Neural progenitor cell (in vitro differentiated cells): Measurements from ENCODE around the gene CTDSP2. TPM values are rescaled to one million over a fixed set of nuclear protein-coding genes. Genes with fewer than 3 reads are reported as not detected.
"Not testable (repeated sequence)": the region's sequence is repeated elsewhere in the genome, so short reads cannot be mapped to it uniquely, and the experiment has no call there.

Experiments used
- DNase-seq: peaks from one replicate; pipeline ENCODE4 v3.0.0-alpha.2; 2016; ENCODE audit warnings: low spot score
- H2AFZ ChIP-seq: fragments of 200-600 bp; sonication (generic); replicated peaks from 2 replicates; pipeline ENCODE4 v1.6.1; 2016; ENCODE audit warnings: antibody characterized with exemption
- H3F3A ChIP-seq: fragments of 200-600 bp; sonication (generic); 2 replicates; pipeline ENCODE4 v1.6.1; 2016; ENCODE audit warnings: antibody characterized with exemption, low read depth
- H3K27ac ChIP-seq: fragments of 200-600 bp; sonication (generic); 2 replicates; pipeline ENCODE4 v1.5.1; 2016; ENCODE audit warnings: mild to moderate bottlenecking
- H3K27me3 ChIP-seq: fragments of 200-600 bp; sonication (generic); 2 replicates; pipeline ENCODE4 v1.6.1; 2016; ENCODE audit warnings: mild to moderate bottlenecking, moderate library complexity
- H3K36me3 ChIP-seq: fragments of 200-600 bp; sonication (generic); 2 replicates; pipeline ENCODE4 v1.5.1; 2016
- H3K4me1 ChIP-seq: fragments of 200-600 bp; sonication (generic); 2 replicates; pipeline ENCODE4 v1.6.1; 2016; ENCODE audit warnings: mixed run types
- H3K4me2 ChIP-seq: fragments of 200-600 bp; sonication (generic); 2 replicates; pipeline ENCODE4 v1.6.1; 2016
- H3K4me3 ChIP-seq: fragments of 200-600 bp; sonication (generic); 2 replicates; pipeline ENCODE4 v1.5.1; 2016
- H3K79me2 ChIP-seq: fragments of 200-600 bp; sonication (generic); 2 replicates; pipeline ENCODE4 v1.6.1; 2016; ENCODE audit warnings: low read depth
- H3K9ac ChIP-seq: fragments of 200-600 bp; sonication (generic); 2 replicates; pipeline ENCODE4 v1.6.1; 2016
- H3K9me3 ChIP-seq: fragments of 200-600 bp; sonication (generic); 2 replicates; pipeline ENCODE4 v1.5.1; 2016; ENCODE audit warnings: low read depth
- H4K20me1 ChIP-seq: fragments of 200-600 bp; sonication (generic); 2 replicates; pipeline ENCODE4 v1.6.1; 2016; ENCODE audit warnings: low read depth
- H3K27ac Mint-ChIP-seq: 3 replicates; pipeline ENCODE4 v1.8.0; 2021; ENCODE audit warnings: mixed read lengths
- H3K27me3 Mint-ChIP-seq: 2 replicates; pipeline ENCODE4 v1.8.0; 2022; ENCODE audit warnings: low read depth, mild to moderate bottlenecking, inconsistent platforms, moderate library complexity, mixed read lengths; ENCODE audit not compliant: insufficient read depth
- H3K36me3 Mint-ChIP-seq: 3 replicates; pipeline ENCODE4 v1.8.0; 2021; ENCODE audit warnings: mixed read lengths
- H3K4me1 Mint-ChIP-seq: 3 replicates; pipeline ENCODE4 v1.8.0; 2021; ENCODE audit warnings: mixed read lengths
- H3K4me3 Mint-ChIP-seq: 3 replicates; pipeline ENCODE4 v1.8.0; 2021; ENCODE audit warnings: mild to moderate bottlenecking, moderate library complexity, mixed read lengths
- H3K9me3 Mint-ChIP-seq: 3 replicates; pipeline ENCODE4 v1.8.0; 2020; ENCODE audit warnings: mixed read lengths
- EZH2 ChIP-seq: fragments of 200-600 bp; sonication (generic); IDR thresholded peaks from 2 replicates; pipeline ENCODE4 v1.6.1; 2017; ENCODE audit warnings: antibody characterized with exemption, mild to moderate bottlenecking, moderate library complexity
- EZH2phosphoT487 ChIP-seq: fragments of 200-600 bp; sonication (generic); IDR thresholded peaks from 2 replicates; pipeline ENCODE4 v1.6.1; 2017; ENCODE audit warnings: antibody characterized with exemption
- total RNA-seq: library from RNA; depleted of rRNA; stranded (reverse); fragments of >200 nt; gene quantifications from 2 replicates; pipeline ENCODE4 v1.2.3, GENCODE V29; 2015; ENCODE audit warnings: low replicate concordance
- TF ChIP-seq, protein P1 (sequence below): fragments of 200-600 bp; sonication (generic); IDR thresholded peaks from 2 replicates; pipeline ENCODE4 v1.5.1; 2017; ENCODE audit warnings: antibody characterized with exemption, mild to moderate bottlenecking

CTDSP2 gene
- total RNA-seq, 1 donor from 2014 or later = 43.6 TPM

DNA sequence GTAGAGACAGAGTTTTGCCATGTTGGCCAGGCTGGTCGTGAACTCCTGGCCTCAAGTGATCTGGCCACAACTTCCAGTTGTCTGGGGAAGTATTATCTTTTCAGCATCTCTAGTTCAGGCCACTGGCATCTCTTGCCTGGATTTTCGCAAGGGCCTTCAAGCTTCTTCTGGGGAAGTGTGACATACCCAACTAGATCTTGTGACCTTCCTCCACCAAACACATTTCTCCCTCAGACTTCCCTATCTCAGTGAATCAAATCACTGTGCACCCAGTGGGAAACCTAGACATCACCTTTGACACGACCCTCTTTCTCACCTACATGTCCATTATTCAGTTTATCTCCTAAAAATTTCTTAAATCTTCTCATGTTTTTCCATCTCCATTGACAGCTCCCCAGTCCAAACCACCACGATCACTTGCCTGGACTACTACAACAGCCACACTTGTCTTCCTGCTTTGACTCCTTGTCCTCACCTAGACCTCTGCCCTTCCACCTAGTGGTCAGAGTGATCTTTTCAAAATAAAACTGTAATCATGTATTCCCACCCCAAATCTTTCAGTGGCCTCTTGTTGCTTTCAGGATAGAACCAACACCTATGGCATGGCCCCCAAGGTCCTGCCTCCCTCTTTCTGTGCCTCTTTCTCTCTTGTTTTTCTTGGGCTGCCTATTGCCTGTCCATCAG lies 70.8 kb downstream of the CTDSP2 start:
- Histone ChIP-seq H3K4me2 (no peak overlapping the region), H4K20me1 (no peaks in the 10 kb centered on the region), H3K79me2 (peaks cover 8% of the 10 kb centered on the region), H3K4me1 (no peaks in the 10 kb centered on the region), H3K9me3 (no peaks in the 10 kb centered on the region), H3F3A (peaks cover 14% of the 10 kb centered on the region), H3K9ac (no peak overlapping the region), H2AFZ (no peak overlapping the region), H3K4me3 (no peak overlapping the region), H3K36me3 (no peaks in the 10 kb centered on the region), H3K27ac (no peak overlapping the region), H3K27me3 (peaks cover 12% of the 10 kb centered on the region)
- Mint-ChIP-seq H3K9me3 (peaks cover 2% of the 10 kb centered on the region), H3K27ac (no peak overlapping the region), H3K4me1 (peaks cover 13% of the 10 kb centered on the region), H3K27me3 (peaks cover 5% of the 10 kb centered on the region), H3K36me3 (no peaks in the 10 kb centered on the region), H3K4me3 (no peak overlapping the region)
- TF ChIP-seq EZH2phosphoT487 = no peak
- TF ChIP-seq, protein P1, sequence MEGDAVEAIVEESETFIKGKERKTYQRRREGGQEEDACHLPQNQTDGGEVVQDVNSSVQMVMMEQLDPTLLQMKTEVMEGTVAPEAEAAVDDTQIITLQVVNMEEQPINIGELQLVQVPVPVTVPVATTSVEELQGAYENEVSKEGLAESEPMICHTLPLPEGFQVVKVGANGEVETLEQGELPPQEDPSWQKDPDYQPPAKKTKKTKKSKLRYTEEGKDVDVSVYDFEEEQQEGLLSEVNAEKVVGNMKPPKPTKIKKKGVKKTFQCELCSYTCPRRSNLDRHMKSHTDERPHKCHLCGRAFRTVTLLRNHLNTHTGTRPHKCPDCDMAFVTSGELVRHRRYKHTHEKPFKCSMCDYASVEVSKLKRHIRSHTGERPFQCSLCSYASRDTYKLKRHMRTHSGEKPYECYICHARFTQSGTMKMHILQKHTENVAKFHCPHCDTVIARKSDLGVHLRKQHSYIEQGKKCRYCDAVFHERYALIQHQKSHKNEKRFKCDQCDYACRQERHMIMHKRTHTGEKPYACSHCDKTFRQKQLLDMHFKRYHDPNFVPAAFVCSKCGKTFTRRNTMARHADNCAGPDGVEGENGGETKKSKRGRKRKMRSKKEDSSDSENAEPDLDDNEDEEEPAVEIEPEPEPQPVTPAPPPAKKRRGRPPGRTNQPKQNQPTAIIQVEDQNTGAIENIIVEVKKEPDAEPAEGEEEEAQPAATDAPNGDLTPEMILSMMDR = peak; percentile 21
- no peak for DNase-seq

DNA sequence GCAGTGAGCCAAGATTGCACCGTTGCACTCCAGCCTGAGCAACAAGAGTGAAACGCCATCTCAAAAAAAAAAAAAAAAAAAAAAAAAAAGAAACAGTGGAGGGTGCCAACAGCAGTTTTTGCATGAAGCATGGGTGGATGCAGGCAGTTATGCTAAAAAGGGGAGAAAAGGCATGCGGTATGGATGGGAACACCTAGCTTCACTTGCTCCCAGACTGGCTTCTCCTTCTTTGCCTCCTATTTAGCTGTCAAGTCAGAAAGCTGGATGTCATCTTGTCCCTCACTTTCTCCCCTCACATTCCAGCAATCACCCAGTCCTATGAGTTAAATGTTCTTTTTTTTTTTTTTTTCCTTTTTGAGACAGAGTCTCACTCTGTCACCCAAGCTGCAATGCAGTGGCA lies 71.5 kb downstream of the CTDSP2 start:
- peaks cover 17% of the 10 kb centered on the region for H3K4me1 Mint-ChIP-seq
- H2AFZ ChIP-seq = no peak overlapping the region
- H4K20me1 ChIP-seq = no peaks in the 10 kb centered on the region
- H3K4me1 ChIP-seq = no peaks in the 10 kb centered on the region
- H3K36me3 ChIP-seq = no peaks in the 10 kb centered on the region
- H3K9me3 ChIP-seq = no peaks in the 10 kb centered on the region
- H3K36me3 Mint-ChIP-seq = peaks cover 4% of the 10 kb centered on the region
- no peak overlapping the region for H3K9ac ChIP-seq
- peaks cover 14% of the 10 kb centered on the region for H3F3A ChIP-seq
- peaks cover 5% of the 10 kb centered on the region for H3K27me3 Mint-ChIP-seq
- peaks cover 12% of the 10 kb centered on the region for H3K27me3 ChIP-seq
- no peak overlapping the region for H3K4me3 ChIP-seq
- peaks cover 2% of the 10 kb centered on the region for H3K9me3 Mint-ChIP-seq
- no peak overlapping the region for H3K4me3 Mint-ChIP-seq
- no peak overlapping the region for H3K27ac ChIP-seq
- H3K4me2 ChIP-seq = no peak overlapping the region
- no peak for DNase-seq
- H3K79me2 ChIP-seq = peaks cover 8% of the 10 kb centered on the region
- H3K27ac Mint-ChIP-seq = no peak overlapping the region
- TF ChIP-seq EZH2 (no peak), EZH2phosphoT487 (no peak)
- TF ChIP-seq, protein P1 = no peak

DNA sequence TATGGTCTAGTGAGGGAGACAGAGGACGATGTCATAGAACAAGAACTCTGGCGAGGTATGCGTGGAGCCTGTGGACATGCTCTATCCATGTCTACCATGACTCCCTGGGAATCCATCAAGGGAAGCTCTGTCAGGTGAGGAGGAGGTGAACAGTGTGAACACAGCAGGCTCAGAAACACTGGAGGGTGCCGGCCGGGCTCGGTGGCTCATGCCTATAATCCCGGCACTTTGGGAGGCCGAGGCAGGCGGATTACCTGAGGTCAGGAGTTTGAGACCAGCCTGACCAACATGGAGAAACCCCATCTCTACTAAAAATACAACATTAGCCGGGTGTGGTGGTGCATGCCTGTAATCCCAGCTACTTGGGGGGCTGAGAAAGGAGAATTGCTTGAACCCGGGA lies 71.9 kb downstream of the CTDSP2 start:
- not testable (repeated sequence) for DNase-seq, H3K27ac ChIP-seq, H2AFZ ChIP-seq, H3K9ac ChIP-seq, H3K27me3 Mint-ChIP-seq, H3K36me3 ChIP-seq, H3K79me2 ChIP-seq, H3K36me3 Mint-ChIP-seq, H3K4me1 ChIP-seq, H3K9me3 ChIP-seq, H3K4me2 ChIP-seq, H3K4me3 ChIP-seq, H3K27ac Mint-ChIP-seq, H4K20me1 ChIP-seq, H3K9me3 Mint-ChIP-seq
- Mint-ChIP-seq H3K4me3 (peak overlapping the region; percentile 28), H3K4me1 (peaks cover 17% of the 10 kb centered on the region)
- H3K27me3 ChIP-seq = peaks cover 12% of the 10 kb centered on the region
- peaks cover 14% of the 10 kb centered on the region for H3F3A ChIP-seq
